ENCODE measurements around the gene ZNF536. TPM values are rescaled to one million over a fixed set of nuclear protein-coding genes. Genes with fewer than 3 reads are reported as not detected.

ZNF536 gene
- total and polyA plus RNA-seq, 9 of the 15 experiments (the other 6 are each of a cell fraction or from before 2014, with no cell fraction given) = not detected

DNA sequence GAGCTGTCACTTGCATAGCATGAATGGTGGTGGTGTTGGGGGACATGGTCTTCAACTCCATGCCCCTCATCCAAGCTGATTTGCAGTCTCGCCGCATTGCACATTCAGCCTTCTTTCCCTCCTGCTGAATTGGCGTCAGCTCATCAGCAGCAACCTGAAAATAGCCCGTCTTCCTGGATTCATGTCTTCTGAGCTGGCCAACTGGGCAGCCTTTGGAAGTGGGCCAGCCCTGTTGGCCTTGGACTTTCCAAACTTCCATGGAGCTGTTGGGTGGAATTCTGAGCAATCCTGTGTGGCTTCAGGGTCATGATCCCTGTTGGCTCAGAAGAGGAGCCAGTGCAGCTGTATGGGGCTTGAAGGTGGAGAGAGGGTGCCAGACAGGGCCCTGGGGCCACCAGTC is 68.8 kb downstream of the ZNF536 start (continued):
- TF ChIP-seq ELF2 (CRISPR knock-in tag; IDR thresholded peaks at IDR 0.05) = no peak
- no peak for TF ChIP-seq KLF16 (IDR thresholded peaks at IDR 0.05)

DNA sequence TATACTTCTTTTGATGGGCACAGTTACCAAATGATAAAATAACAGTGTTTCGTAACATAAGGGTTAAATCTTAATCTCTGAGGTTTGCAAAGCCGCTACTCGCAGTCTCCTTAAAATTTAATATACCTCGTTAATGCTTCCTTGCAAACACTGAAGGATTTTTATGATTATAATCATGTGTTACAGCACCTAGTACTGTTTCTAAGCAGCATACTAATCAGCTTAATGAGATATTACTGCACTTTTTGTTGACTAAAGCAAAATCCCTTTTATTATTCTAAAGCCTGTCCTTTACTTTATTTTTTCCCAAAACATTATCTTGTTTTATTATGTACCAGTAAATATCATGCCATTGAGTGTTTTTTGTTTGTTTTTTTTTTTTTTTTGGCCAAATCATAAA is 70.5 kb downstream of the ZNF536 start:
- no peaks in the 10 kb centered on the region for H3K36me3 ChIP-seq (ENCODE audit: control insufficient read depth, insufficient read depth, low read length)
- DNase-seq (ENCODE audit: extremely low read depth in 1 of 4, low spot score in 3 of 4) (no peak), ATAC-seq (no peak), FAIRE-seq (no peak)
- BruUV-seq (replicated peaks) = no TSS peak
- CTCF ChIA-PET (ENCODE audit: low intra/inter-chr PET ratio) = no interaction called here
- H3K9me3 ChIP-seq (replicated peaks; ENCODE audit: control insufficient read depth, insufficient read depth, low read depth, low read length) = no peaks in the 10 kb centered on the region
- peaks cover 21 to 48% of the 10 kb centered on the region in 2 experiments; a peak in 4 of 5 replicates for H3K27me3 ChIP-seq (ENCODE audit: control insufficient read depth in 2 of 2, insufficient read depth in 2 of 2, low read length in 2 of 2)
- in situ Hi-C loops (cut with MboI) (no loop called here), intact Hi-C loops (cut with micrococcal nuclease) (no loop called here)
- POLR2A ChIA-PET = no interaction called here
- WGBS (ENCODE audit: insufficient coverage, low coverage, missing lambda C conversion rate) = 0% methylated on average over 4 of the region's 4 CpGs
- no peak overlapping the region for H3K9ac ChIP-seq (ENCODE audit: insufficient read depth in 1 of 2, low read depth in 2 of 2, low read length in 2 of 2)
- no peak overlapping the region for H3K4me2 ChIP-seq (ENCODE audit: insufficient read depth, low read length)
- H2AFZ ChIP-seq (ENCODE audit: low read depth, low read length) = no peak overlapping the region
- no peak overlapping the region for H3K27ac ChIP-seq (ENCODE audit: extremely low read depth, low read depth, low read length)
- H3K79me2 ChIP-seq (ENCODE audit: control insufficient read depth, insufficient read depth, low read length) = no peaks in the 10 kb centered on the region
- no peaks in the 10 kb centered on the region for H3K9me1 ChIP-seq (ENCODE audit: control insufficient read depth, insufficient read depth, low read length)
- H4K20me1 ChIP-seq (replicated peaks; ENCODE audit: control insufficient read depth, insufficient read depth, low read length) = no peaks in the 10 kb centered on the region
- H3K4me1 ChIP-seq (replicated peaks in 1 of 2; ENCODE audit: control insufficient read depth in 2 of 2, insufficient read depth in 2 of 2, low read length in 2 of 2) = peaks cover 0 to 7% of the 10 kb centered on the region in 2 experiments; a peak in 1 of 5 replicates
- no peak overlapping the region for H3K4me3 ChIP-seq
- TF ChIP-seq CBX1 (IDR thresholded peaks at IDR 0.05; ENCODE audit: low read depth) = no peak
- no peak for TF ChIP-seq SMARCA5 (IDR thresholded peaks at IDR 0.05)
- no peak for TF ChIP-seq EZH2 (IDR thresholded peaks at IDR 0.05; ENCODE audit: borderline replicate concordance, low read depth, low read length)
- peak; percentile 14; the same call in 1 of the 2 replicates for TF ChIP-seq ZNF316 (IDR thresholded peaks at IDR 0.05)
